Chondrocyte (in vitro differentiated cells): ENCODE results near the gene HMX1. TPM values are rescaled to one million over a fixed set of nuclear protein-coding genes. Genes with fewer than 3 reads are reported as not detected.

ENCODE experiments used
- DNase-seq: peaks from one replicate; pipeline ENCODE4 v3.0.0; 2021; ENCODE audit warnings: mixed read lengths, low spot score
- H3K27ac Mint-ChIP-seq: one replicate; pipeline ENCODE4 v1.8.0; 2021; ENCODE audit warnings: mild to moderate bottlenecking, moderate library complexity, mixed read lengths; ENCODE audit not compliant: unreplicated experiment
- H3K27me3 Mint-ChIP-seq: 2 replicates; pipeline ENCODE4 v1.8.0; 2021; ENCODE audit warnings: low read depth, mixed read lengths
- H3K36me3 Mint-ChIP-seq: 2 replicates; pipeline ENCODE4 v1.8.0; 2021; ENCODE audit warnings: low read depth, mixed read lengths
- H3K4me1 Mint-ChIP-seq: 2 replicates; pipeline ENCODE4 v1.8.0; 2021; ENCODE audit warnings: low read depth, mild to moderate bottlenecking, mixed read lengths
- H3K4me3 Mint-ChIP-seq: one replicate; pipeline ENCODE4 v1.8.0; 2021; ENCODE audit warnings: mild to moderate bottlenecking, moderate library complexity, mixed read lengths; ENCODE audit not compliant: unreplicated experiment
- H3K9me3 Mint-ChIP-seq: 2 replicates; pipeline ENCODE4 v1.8.0; 2021; ENCODE audit warnings: low read depth, mixed read lengths
- CTCF ChIP-seq: fragments of 200-600 bp; sonication (generic); IDR thresholded peaks from 2 replicates; pipeline ENCODE4 v1.5.0; 2021; ENCODE audit warnings: antibody characterized with exemption, mild to moderate bottlenecking, moderate library complexity
- total RNA-seq: library from RNA; stranded (reverse); gene quantifications from 3 replicates; pipeline ENCODE4 v1.2.1, GENCODE V29; 2021

The HMX1 gene
- total RNA-seq, 1 donor from 2014 or later: not detected

DNA sequence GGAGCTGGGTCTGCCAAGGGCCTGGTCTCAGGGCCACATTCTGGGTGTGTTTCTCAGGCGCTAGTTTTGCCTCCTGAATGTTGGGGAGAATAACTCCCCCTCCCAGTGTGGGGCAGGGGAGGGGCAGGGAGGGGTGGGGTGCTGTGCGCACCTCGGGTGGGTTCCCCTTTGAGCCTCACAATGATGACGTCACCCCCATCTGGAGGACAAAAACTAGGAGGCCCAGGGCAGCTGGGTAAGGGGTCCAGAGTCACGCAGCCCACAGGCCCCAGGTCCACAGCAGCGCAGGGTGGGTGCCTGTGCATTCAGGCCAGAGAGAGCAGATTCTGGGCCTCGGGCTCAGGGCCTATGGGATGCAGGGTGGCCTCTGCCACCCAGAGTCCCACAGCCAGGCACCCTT, 23.7 kb upstream of the HMX1 start:
- H3K4me1 Mint-ChIP-seq: peaks cover 4% of the 10 kb centered on the region
- TF ChIP-seq CTCF: no peak
- H3K27me3 Mint-ChIP-seq: peaks cover 44% of the 10 kb centered on the region
- DNase-seq: no peak
- H3K9me3 Mint-ChIP-seq: no peaks in the 10 kb centered on the region
- H3K36me3 Mint-ChIP-seq: no peaks in the 10 kb centered on the region
- no peak overlapping the region for H3K27ac Mint-ChIP-seq
- no peak overlapping the region for H3K4me3 Mint-ChIP-seq

GRCh38 chr4:8894424-8894816, 22.8 kb upstream of the HMX1 start:
- Mint-ChIP-seq H3K36me3 (no peaks in the 10 kb centered on the region), H3K27ac (no peak overlapping the region), H3K4me3 (no peak overlapping the region), H3K27me3 (peaks cover 45% of the 10 kb centered on the region), H3K9me3 (no peaks in the 10 kb centered on the region), H3K4me1 (peaks cover 4% of the 10 kb centered on the region)
- DNase-seq: no peak
- no peak for TF ChIP-seq CTCF

- Mint-ChIP-seq H3K36me3 (no peaks in the 10 kb centered on the region), H3K4me3 (no peak overlapping the region), H3K4me1 (peaks cover 4% of the 10 kb centered on the region), H3K9me3 (no peaks in the 10 kb centered on the region), H3K27ac (no peak overlapping the region), H3K27me3 (peaks cover 49% of the 10 kb centered on the region)
- DNase-seq: no peak
- no peak for TF ChIP-seq CTCF
Observed at GRCh38 chr4:8893624-8894423, 22.2 kb upstream of the HMX1 start.

- no peaks in the 10 kb centered on the region for H3K9me3 Mint-ChIP-seq
- no peaks in the 10 kb centered on the region for H3K36me3 Mint-ChIP-seq
- H3K4me1 Mint-ChIP-seq: peaks cover 4% of the 10 kb centered on the region
- H3K27me3 Mint-ChIP-seq: peaks cover 45% of the 10 kb centered on the region
- TF ChIP-seq CTCF: no peak
- H3K27ac Mint-ChIP-seq: no peak overlapping the region
- H3K4me3 Mint-ChIP-seq: no peak overlapping the region
- DNase-seq: no peak
Observed at GRCh38 chr4:8893227-8893623, 21.6 kb upstream of the HMX1 start.

DNA sequence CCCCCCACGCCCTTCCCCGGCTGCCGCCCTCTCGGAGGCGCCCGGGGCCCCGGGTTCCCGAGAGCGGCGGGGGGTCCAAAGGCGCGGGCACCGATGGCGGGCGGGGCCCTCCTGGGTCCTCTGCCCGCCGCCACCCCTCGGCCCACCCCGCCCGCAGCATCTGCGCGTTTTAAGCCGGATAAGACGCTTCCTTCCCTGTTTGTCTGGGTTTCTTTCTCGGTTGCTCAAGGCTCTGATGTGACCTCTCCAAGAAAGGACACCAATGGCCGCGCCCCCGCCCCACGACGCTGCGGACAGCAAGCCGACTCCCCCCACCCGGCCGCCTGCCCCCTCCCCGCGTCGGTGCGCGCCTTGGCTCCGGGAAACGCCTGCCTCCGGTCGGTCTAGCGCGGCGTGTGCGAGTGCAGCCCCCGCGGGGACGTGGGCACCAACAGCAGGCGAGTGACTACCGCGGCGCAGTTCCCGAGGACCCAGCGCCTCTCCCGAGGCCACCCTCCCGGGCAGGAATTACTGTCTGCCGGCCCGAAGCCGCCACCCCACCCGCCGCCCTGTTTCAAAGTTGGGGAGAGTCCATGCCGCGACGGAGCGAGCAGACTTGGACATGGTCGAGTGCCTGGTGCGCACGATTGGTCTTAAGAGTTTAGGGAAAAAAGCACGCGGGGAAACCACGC, 21.1 kb upstream of the HMX1 start:
- H3K4me1 Mint-ChIP-seq: peaks cover 4% of the 10 kb centered on the region
- H3K36me3 Mint-ChIP-seq: no peaks in the 10 kb centered on the region
- no peak for TF ChIP-seq CTCF
- no peak overlapping the region for H3K27ac Mint-ChIP-seq
- no peak for DNase-seq
- no peak overlapping the region for H3K4me3 Mint-ChIP-seq
- H3K27me3 Mint-ChIP-seq: peaks cover 39% of the 10 kb centered on the region
- no peaks in the 10 kb centered on the region for H3K9me3 Mint-ChIP-seq
